Measurements from ENCODE around the gene GAD1. TPM values are rescaled to one million over a fixed set of nuclear protein-coding genes. Genes with fewer than 3 reads are reported as not detected.

GAD1 gene
- total RNA-seq, 4 donors from 2014 or later, result not detected

DNA sequence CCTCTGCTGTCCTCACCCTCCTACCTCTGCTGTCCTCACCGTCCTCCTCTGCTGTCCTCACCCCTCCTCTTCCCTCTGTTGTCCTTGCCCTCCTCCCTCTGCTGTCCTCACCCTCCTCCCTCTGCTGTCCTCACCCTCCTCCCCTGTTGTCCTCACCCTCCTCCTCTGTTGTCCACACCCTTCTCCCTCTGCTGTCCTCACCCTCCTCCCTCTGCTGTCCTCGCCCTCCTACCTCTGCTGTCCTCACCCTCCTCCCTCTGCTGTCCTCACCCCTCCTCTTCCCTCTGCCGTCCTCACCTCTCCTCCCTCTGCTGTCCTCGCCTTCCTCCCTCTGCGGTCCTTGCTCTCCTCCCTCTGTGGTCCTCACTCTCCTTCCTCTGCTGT lies 11.8 kb downstream of the GAD1 start:
- Histone ChIP-seq H3K36me3 (no peaks in the 10 kb centered on the region), H3K4me1 (peaks cover 3 to 6% (median 4%) of the 10 kb centered on the region in 4 donors), H3K27me3 (peaks cover 0 to 70% (median 2%) of the 10 kb centered on the region in 4 donors), H3K27ac (replicated peaks in 1 of 4) (no peak overlapping the region), H3K9me3 (no peaks in the 10 kb centered on the region), H3K4me3 (no peak overlapping the region)
- intact Hi-C loops (cut with DNase I), result no loop called here
- DNase-seq (ENCODE audit: extremely low spot score), result no peak
- TF ChIP-seq POLR2AphosphoS5 (IDR thresholded peaks at IDR 0.05), result no peak
- TF ChIP-seq POLR2A (IDR thresholded peaks at IDR 0.05; ENCODE audit: low read depth), result no peak
- TF ChIP-seq, protein P1, sequence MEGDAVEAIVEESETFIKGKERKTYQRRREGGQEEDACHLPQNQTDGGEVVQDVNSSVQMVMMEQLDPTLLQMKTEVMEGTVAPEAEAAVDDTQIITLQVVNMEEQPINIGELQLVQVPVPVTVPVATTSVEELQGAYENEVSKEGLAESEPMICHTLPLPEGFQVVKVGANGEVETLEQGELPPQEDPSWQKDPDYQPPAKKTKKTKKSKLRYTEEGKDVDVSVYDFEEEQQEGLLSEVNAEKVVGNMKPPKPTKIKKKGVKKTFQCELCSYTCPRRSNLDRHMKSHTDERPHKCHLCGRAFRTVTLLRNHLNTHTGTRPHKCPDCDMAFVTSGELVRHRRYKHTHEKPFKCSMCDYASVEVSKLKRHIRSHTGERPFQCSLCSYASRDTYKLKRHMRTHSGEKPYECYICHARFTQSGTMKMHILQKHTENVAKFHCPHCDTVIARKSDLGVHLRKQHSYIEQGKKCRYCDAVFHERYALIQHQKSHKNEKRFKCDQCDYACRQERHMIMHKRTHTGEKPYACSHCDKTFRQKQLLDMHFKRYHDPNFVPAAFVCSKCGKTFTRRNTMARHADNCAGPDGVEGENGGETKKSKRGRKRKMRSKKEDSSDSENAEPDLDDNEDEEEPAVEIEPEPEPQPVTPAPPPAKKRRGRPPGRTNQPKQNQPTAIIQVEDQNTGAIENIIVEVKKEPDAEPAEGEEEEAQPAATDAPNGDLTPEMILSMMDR (IDR thresholded peaks at IDR 0.05), result no peak
- TF ChIP-seq EP300 (IDR thresholded peaks at IDR 0.05), result no peak
- 75% methylated on average over 5 of the region's 5 CpGs for WGBS

DNA sequence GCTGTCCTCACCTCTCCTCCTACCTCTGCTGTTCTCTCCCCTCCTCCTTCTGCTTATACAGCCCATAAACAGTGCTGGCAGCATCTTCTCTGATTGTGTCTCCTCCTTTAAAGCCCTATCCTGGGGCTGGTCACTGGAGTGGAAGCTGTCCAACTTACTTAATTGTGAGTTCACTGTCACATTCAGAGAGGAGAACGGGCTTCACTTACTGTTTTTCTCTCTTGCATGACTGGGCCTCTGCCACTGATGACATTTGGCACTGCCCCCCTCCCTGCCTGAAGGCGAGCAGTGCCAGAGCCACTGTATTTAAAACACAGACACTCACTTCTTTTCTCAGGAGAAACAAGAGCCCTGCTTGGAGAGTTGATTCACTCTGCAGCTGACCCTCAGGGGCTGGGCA lies 12.3 kb downstream of the GAD1 start:
- Histone ChIP-seq H3K9me3 (no peaks in the 10 kb centered on the region), H3K4me3 (no peak overlapping the region), H3K27me3 (peaks cover 0 to 68% (median 0%) of the 10 kb centered on the region in 4 donors), H3K4me1 (peaks cover 0 to under 1% (median under 1%) of the 10 kb centered on the region in 4 donors), H3K27ac (replicated peaks in 1 of 4) (no peak overlapping the region), H3K36me3 (no peaks in the 10 kb centered on the region)
- DNase-seq (ENCODE audit: extremely low spot score), result no peak
- TF ChIP-seq POLR2AphosphoS5 (IDR thresholded peaks at IDR 0.05), result no peak
- TF ChIP-seq EP300 (IDR thresholded peaks at IDR 0.05), result no peak
- TF ChIP-seq POLR2A (IDR thresholded peaks at IDR 0.05; ENCODE audit: low read depth), result no peak
- TF ChIP-seq, protein P1 (IDR thresholded peaks at IDR 0.05), result no peak
- intact Hi-C loops (cut with DNase I), result no loop called here
- WGBS, result 76% methylated on average over 2 of the region's 2 CpGs

GRCh38 chr2:170830166-170830565 lies 13.5 kb downstream of the GAD1 start:
- Histone ChIP-seq H3K27me3 (peaks cover 0 to 57% (median 0%) of the 10 kb centered on the region in 4 donors), H3K36me3 (no peaks in the 10 kb centered on the region), H3K9me3 (no peaks in the 10 kb centered on the region), H3K27ac (replicated peaks in 1 of 4) (no peak overlapping the region), H3K4me3 (no peak overlapping the region), H3K4me1 (no peaks in the 10 kb centered on the region)
- intact Hi-C loops (cut with DNase I), result no loop called here
- no peak for TF ChIP-seq EP300 (IDR thresholded peaks at IDR 0.05)
- TF ChIP-seq, protein P1 (IDR thresholded peaks at IDR 0.05), result no peak
- no peak for TF ChIP-seq POLR2A (IDR thresholded peaks at IDR 0.05; ENCODE audit: low read depth)
- TF ChIP-seq POLR2AphosphoS5 (IDR thresholded peaks at IDR 0.05), result no peak
- no peak for DNase-seq (ENCODE audit: extremely low spot score)
- 83% methylated on average over 2 of the region's 3 CpGs for WGBS

DNA sequence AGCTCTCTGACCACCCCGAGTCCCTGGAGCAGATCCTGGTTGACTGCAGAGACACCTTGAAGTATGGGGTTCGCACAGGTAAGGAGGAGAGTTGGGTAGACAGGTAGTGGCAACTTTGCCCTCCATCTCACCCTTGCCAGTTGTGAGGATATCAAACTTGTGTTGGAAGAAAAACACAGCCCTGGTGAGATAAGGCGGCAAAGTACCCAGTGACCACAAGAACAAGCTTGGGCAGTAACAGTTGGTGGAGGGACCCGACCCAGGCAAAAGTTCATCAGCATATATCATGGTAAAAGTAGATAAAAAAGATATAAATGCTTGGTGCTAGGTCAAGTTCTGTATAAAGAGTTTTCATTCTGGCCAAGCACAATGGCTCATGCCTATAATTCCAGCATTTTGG lies 14.4 kb downstream of the GAD1 start:
- H3K36me3 ChIP-seq, result no peaks in the 10 kb centered on the region
- H3K27me3 ChIP-seq, result peaks cover 0 to 52% (median 0%) of the 10 kb centered on the region in 4 donors
- no peak overlapping the region for H3K27ac ChIP-seq (replicated peaks in 1 of 4)
- 98% methylated on average over 4 of the region's 4 CpGs for WGBS
- no peaks in the 10 kb centered on the region for H3K9me3 ChIP-seq
- no peak for DNase-seq (ENCODE audit: extremely low spot score)
- no peaks in the 10 kb centered on the region for H3K4me1 ChIP-seq
- no peak overlapping the region for H3K4me3 ChIP-seq
- intact Hi-C loops (cut with DNase I), result no loop called here
- TF ChIP-seq EP300 (IDR thresholded peaks at IDR 0.05) (no peak), POLR2A (IDR thresholded peaks at IDR 0.05; ENCODE audit: low read depth) (no peak), POLR2AphosphoS5 (IDR thresholded peaks at IDR 0.05) (no peak)
- TF ChIP-seq, protein P1 (IDR thresholded peaks at IDR 0.05), result no peak

- no peaks in the 10 kb centered on the region for H3K9me3 ChIP-seq
- WGBS, result 51% methylated on average over 5 of the region's 5 CpGs
- TF ChIP-seq POLR2AphosphoS5 (IDR thresholded peaks at IDR 0.05) (no peak), POLR2A (IDR thresholded peaks at IDR 0.05; ENCODE audit: low read depth) (no peak), EP300 (IDR thresholded peaks at IDR 0.05) (no peak)
- TF ChIP-seq, protein P1 (IDR thresholded peaks at IDR 0.05), result no peak
- intact Hi-C loops (cut with DNase I), result no loop called here
- H3K4me3 ChIP-seq, result no peak overlapping the region
- H3K36me3 ChIP-seq, result no peaks in the 10 kb centered on the region
- H3K27me3 ChIP-seq, result peaks cover 0 to 8% (median 0%) of the 10 kb centered on the region in 4 donors
- DNase-seq (ENCODE audit: extremely low spot score), result no peak
- no peak overlapping the region for H3K27ac ChIP-seq (replicated peaks in 1 of 4)
- H3K4me1 ChIP-seq, result no peaks in the 10 kb centered on the region
These were observed 19.3 kb downstream of the GAD1 start for GRCh38 chr2:170836027-170836426.
